ENCODE data around the gene CD19. TPM values are rescaled to one million over a fixed set of nuclear protein-coding genes. Genes with fewer than 3 reads are reported as not detected.

CD19 gene
- total RNA-seq, 1 donor = not detected

GRCh38 chr16:28984091-28984490, 52.3 kb downstream of the CD19 start:
- no peak for DNase-seq (ENCODE audit: low read depth)
- no peak for TF ChIP-seq CTCF (IDR thresholded peaks at IDR 0.05; ENCODE audit: insufficient read depth, low read depth, low read length)

GRCh38 chr16:28984619-28985135, 52.9 kb downstream of the CD19 start, which contains the start of gene LAT:
LAT (plus strand) TSS chr16:28985052; CDS start chr16:28985418, 366 bp downstream.
- DNase-seq (ENCODE audit: low read depth) = no peak
- no peak for TF ChIP-seq CTCF (IDR thresholded peaks at IDR 0.05; ENCODE audit: insufficient read depth, low read depth, low read length)

More at GRCh38 chr16:28984091-28984490, 52.3 kb downstream of the CD19 start:
- no peak overlapping the region for H3K4me3 ChIP-seq (ENCODE audit: low read depth, low read length)

DNA sequence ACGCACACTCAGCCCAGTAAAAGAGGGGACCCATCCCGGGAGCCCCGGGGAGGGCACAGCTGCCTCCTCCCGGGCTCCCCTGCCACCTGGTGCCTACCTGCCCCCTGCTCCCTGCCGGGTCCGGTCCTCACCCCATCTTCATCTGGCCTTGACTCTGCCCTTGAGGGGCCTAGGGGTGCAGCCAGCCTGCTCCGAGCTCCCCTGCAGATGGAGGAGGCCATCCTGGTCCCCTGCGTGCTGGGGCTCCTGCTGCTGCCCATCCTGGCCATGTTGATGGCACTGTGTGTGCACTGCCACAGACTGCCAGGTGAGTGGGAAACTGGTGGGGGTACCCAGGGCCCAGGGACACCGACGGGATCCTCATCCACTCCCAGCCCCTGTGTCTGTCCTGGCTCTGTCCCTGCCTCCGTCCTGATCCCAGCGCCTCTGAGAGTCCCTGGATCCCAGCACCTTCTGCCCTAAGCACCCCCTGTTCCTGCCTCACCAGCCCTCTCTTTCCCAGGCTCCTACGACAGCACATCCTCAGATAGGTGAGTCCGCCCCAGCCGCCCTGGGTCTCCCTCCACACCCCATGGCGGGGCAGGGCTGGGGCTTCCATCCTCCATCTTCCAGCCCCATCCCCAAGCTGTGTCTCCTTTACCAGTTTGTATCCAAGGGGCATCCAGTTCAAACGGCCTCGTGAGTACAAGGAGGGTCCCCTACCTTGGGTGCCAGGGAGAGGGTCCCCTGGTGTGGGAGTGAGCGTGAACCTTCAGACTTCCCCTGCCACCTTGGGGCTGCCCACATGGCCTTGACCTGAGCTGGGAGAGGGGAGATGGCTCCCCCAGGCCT, 53.7 kb downstream of the CD19 start:
- H3K4me3 ChIP-seq (ENCODE audit: low read depth, low read length) = no peak overlapping the region
- no peak for DNase-seq (ENCODE audit: low read depth)
- no peak for TF ChIP-seq CTCF (IDR thresholded peaks at IDR 0.05; ENCODE audit: insufficient read depth, low read depth, low read length)

More at GRCh38 chr16:28984619-28985135, 52.9 kb downstream of the CD19 start, which contains the start of gene LAT:
- no peak within 1 kb of the TSS for H3K4me3 ChIP-seq (ENCODE audit: low read depth, low read length)

DNA sequence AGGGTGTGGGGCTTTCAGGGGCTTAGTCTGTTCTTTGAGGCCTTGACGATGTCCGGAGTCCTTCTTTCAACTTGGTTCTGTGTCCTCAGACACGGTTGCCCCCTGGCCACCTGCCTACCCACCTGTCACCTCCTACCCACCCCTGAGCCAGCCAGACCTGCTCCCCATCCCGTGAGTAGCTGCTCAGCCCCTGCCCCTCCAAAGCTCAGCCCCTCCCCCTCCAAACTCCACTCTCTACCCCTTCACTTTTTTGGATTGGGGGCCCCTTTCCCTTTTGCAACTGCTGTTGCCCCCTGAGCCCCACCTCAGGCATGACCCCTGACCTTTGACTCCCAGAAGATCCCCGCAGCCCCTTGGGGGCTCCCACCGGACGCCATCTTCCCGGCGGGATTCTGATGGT, 54.3 kb downstream of the CD19 start:
- no peak for DNase-seq (ENCODE audit: low read depth)
- no peak overlapping the region for H3K4me3 ChIP-seq (ENCODE audit: low read depth, low read length)
- no peak for TF ChIP-seq CTCF (IDR thresholded peaks at IDR 0.05; ENCODE audit: insufficient read depth, low read depth, low read length)

DNA sequence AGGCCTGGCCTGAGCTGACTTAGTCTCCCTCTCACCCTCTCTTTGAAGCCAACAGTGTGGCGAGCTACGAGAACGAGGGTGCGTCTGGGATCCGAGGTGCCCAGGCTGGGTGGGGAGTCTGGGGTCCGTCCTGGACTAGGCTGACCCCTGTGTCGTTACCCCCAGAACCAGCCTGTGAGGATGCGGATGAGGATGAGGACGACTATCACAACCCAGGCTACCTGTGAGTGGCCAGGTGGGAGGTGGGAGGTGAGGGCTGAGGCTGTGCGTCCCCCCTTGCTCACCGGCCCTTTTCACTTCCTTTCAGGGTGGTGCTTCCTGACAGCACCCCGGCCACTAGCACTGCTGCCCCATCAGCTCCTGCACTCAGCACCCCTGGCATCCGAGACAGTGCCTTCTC, 54.7 kb downstream of the CD19 start:
- H3K4me3 ChIP-seq (ENCODE audit: low read depth, low read length) = no peak overlapping the region
- TF ChIP-seq CTCF (IDR thresholded peaks at IDR 0.05; ENCODE audit: insufficient read depth, low read depth, low read length) = no peak
- no peak for DNase-seq (ENCODE audit: low read depth)

DNA sequence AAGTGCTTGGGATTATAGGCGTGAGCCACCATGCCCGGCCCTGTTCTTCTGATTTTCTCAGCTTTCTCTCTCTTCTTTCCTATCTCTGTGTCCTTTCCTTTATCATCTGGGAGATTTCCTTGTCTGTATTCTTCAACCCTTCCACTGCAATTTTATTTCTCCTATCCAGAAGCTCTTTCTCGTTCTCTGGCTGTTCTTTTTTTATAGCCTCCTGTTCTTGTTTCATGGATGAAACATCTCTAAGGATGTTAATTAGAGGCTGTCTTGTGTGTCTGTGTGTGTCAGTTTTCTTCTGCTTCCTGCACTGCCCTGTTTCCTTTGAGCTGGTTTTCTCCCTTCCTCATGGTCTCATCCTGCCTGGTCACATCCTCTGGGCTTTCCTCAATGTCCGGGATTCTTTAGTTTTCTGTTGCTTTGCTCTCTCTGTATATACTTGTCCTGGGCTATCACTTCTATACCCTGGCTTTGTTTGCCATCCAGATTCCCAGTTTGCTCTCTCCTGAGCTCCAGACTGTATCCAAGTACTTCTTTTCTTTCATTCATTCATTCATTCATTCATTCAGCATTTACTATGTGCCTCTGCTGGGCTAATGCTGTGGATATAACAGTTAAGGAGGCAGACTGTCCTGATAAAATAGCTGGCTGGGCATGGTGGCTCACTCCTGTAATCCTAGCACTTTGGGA, 55.5 kb downstream of the CD19 start:
- no peak for DNase-seq (ENCODE audit: low read depth)
- no peak overlapping the region for H3K4me3 ChIP-seq (ENCODE audit: low read depth, low read length)
- no peak for TF ChIP-seq CTCF (IDR thresholded peaks at IDR 0.05; ENCODE audit: insufficient read depth, low read depth, low read length)

Other genes with a start within 250 kb of the CD19 start
- gene EIF3C, start 220.5 kb upstream of the CD19 start, total RNA-seq = 62.6 and 110 TPM in 2 replicates
- 3.9 TPM in 2 replicates for gene NPIPB9, start 180.2 kb upstream of the CD19 start, total RNA-seq
- gene ATXN2L, start 109.0 kb upstream of the CD19 start, total RNA-seq = 51.4 and 60.2 TPM in 2 replicates
- gene TUFM, start 85.6 kb upstream of the CD19 start, total RNA-seq = 89.5 and 94.6 TPM in 2 replicates
- 16.4 and 19.4 TPM in 2 replicates for gene SH2B1, start 68.1 kb upstream of the CD19 start, total RNA-seq
- gene ATP2A1, start 53.5 kb upstream of the CD19 start, total RNA-seq = under 0.01 and 0.43 TPM in 2 replicates
- gene RABEP2, start 6.7 kb upstream of the CD19 start, total RNA-seq = 29.4 and 35.4 TPM in 2 replicates
- gene NFATC2IP, start 19.0 kb downstream of the CD19 start, total RNA-seq = 20.0 and 30.7 TPM in 2 replicates
- gene SPNS1, start 42.8 kb downstream of the CD19 start, total RNA-seq = 33.2 and 34.5 TPM in 2 replicates
- 0.43 and 0.64 TPM in 2 replicates for gene LAT, start 53.1 kb downstream of the CD19 start, total RNA-seq

Measured in fibroblast of villous mesenchyme (primary cell).